VCaP (cell line): ENCODE measurements around the gene GTSE1.
A peak's percentile ranks its signal among the peaks of the same experiment; 100 is the strongest.

Experiments used
- H3K27ac ChIP-seq: fragments of 450-650 bp; 2 replicates; pipeline ENCODE4 v1.5.1; 2017
- TF ChIP-seq, protein P1 (sequence below): fragments of 450-650 bp; conservative IDR thresholded peaks from 2 replicates; pipeline ENCODE4 v1.5.1; 2017; ENCODE audit warnings: mild to moderate bottlenecking, moderate library complexity

The GTSE1 gene

DNA sequence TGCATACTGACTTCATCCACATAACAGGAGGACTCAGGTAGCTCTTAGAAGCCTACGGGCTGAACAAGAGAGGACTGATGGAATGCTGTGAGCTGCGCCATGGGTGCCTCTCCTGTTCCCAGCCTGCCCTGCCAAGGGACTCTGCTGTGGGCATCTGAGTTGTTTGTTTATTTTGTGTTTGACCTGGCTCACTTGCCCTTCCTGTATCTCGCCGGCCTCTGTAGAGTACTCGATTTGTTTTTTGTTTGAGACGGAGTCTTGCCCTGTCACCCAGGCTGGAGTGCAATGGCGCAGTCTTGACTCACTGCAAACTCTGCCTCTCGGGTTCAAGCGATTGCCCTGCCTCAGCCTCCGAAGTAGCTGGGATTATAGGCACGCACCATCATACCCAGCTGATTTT is 27.1 kb upstream of the GTSE1 start:
- H3K27ac ChIP-seq: peak overlapping the region; percentile 73; the same call in 1 of the 2 replicates
- TF ChIP-seq, protein P1, sequence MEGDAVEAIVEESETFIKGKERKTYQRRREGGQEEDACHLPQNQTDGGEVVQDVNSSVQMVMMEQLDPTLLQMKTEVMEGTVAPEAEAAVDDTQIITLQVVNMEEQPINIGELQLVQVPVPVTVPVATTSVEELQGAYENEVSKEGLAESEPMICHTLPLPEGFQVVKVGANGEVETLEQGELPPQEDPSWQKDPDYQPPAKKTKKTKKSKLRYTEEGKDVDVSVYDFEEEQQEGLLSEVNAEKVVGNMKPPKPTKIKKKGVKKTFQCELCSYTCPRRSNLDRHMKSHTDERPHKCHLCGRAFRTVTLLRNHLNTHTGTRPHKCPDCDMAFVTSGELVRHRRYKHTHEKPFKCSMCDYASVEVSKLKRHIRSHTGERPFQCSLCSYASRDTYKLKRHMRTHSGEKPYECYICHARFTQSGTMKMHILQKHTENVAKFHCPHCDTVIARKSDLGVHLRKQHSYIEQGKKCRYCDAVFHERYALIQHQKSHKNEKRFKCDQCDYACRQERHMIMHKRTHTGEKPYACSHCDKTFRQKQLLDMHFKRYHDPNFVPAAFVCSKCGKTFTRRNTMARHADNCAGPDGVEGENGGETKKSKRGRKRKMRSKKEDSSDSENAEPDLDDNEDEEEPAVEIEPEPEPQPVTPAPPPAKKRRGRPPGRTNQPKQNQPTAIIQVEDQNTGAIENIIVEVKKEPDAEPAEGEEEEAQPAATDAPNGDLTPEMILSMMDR: no peak

DNA sequence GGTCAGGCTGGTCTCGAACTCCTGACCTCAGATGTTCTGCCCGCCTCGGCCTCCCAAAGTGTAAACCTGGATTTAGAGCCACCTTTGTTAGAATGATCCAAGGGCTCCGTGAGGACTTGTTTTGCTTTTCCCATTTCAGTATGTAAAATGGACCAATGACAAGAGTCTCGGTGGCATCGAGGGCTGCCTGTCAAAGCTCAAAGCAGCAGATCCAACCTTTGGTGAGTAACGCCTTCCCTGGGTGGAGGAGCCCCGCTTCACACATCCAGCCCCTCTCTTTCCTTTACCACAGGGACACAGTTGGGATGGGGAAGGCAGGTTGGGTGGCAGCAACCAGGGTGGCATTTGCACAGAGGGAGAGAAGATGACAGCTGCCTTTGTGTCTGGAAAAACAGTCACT is 24.5 kb upstream of the GTSE1 start:
- no peak overlapping the region for H3K27ac ChIP-seq
- TF ChIP-seq, protein P1: no peak

DNA sequence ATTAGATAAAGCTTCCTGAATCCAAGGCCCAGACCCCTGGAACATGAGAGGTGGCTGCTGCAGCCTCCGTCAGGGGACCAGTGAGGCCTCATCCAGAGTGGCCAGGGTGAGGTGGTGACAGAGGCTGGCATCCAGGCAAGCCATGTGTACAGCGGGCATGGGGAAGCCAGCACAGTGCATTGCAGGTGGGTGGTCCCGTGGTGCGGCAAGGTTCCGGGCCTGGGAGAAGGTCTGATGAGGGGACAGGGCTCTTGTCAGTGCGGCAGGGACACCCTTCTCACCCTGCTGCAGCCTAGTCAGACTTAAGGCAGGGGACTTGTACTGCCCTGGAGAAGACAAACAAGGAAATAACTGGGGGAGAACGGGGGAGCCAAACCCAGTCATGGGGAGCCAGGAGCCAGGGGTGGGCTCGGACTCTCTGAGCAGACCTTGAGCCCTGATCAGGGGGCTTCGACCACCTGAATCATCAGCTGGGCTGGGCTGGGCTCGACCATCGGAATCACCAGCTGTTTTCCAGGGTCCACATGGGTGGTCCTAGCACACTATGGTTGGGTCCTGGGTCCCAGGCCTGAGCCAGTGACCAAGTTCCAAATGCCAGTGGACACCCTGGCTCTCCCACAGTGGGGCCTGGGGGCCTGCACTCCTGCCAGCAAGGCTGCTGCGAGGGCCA is 23.8 kb upstream of the GTSE1 start:
- H3K27ac ChIP-seq: no peak overlapping the region
- TF ChIP-seq, protein P1: no peak

DNA sequence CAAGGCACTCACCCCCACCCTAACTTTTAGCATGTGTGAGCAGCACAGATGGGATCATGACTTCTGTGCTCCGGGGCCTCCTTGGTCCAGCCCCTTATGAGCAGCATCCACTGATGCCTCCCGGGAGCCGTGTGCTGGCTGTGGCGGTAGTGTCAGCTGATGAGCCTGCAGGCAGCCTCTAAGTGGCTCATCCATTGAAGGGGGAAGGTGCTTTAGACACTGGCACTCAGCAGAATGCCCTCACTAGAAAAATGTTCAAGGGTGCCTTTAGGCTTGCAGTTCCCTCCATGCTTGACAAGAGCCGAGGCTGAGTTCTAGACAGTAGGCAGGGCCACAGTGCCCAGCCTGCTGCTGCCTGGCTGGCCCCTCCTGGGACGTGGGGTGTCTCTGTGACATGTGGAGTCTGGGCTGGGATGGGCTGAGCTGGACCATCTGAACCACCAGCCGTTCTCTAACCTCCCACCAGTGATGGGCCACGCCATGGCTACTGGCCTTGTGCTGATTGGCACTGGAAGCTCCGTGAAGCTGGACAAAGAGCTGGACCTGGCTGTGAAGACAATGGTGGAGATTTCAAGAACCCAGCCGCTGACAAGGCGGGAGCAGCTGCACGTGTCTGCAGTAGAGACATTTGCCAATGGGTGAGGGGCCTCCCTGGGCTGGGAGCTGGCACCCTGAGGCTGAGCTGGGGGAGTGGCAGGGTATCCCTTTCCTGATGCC is 23.1 kb upstream of the GTSE1 start:
- TF ChIP-seq, protein P1: no peak
- H3K27ac ChIP-seq: no peak overlapping the region

DNA sequence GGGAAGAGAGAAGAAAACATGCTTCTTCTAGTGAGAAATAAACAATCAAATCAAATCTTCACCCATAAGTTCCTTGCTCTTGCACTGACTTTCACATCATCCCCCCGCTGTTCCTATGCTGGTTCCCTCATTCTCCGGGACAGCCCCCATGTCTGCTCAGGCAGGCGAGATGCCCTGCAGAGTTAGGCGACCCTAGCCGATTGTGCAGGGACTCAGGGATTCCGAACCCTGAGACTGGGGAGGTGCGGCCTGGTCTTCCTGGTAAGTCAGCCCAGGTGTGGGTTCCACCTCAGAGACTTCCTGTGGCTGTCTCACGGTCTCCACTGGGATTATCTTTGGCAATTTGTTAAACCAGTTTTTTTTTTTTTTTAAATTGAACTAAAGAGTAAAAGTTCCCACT is 22.3 kb upstream of the GTSE1 start:
- no peak overlapping the region for H3K27ac ChIP-seq
- TF ChIP-seq, protein P1: no peak

DNA sequence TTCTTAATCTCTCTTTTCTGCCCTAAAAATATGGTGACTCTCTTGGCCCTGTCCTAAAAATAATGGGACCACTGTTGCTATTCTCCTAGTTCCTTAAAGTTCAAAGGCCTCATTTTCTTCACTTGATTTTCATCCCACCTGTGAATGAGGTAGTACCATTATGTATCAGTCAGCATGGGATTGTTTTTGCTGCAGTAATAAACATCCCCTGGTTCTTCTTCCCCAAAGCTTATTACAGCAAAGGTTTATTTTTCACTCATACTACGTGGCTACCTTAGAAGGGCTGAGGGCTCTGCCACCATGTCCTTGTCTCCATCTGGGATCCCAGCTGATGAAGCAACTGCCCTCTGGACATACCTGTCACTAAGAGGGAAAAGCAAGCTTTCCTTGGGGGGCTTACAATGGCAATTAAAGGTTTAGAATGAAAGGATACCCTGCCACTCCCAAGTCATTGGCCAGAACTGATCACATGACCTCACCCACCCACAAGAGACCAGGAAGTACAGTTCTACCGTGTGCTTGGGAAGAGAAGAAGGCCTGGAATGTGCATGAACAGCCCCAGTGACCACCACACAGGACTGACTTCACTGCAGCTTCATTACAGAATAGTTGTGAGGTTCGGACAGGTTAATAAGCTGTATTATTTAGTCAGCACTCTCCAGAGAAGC is 21.1 kb upstream of the GTSE1 start:
- no peak overlapping the region for H3K27ac ChIP-seq
- TF ChIP-seq, protein P1: no peak

DNA sequence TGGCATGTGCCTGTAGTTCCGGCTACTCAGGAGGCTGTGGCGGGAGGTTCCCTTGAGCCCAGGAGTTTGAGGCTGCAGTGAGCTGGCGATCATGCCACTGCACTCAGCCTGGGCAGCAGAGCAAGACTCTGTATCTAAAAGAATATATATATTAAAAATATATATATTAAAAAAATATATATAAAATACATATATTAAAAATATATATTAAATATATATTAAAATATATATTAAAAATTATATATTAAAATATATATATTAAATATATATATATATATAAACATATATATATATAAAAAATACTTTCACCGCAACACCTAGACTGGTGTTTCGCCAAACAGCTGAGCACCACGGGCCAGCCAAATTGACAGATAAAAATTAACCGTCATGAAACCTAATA is 20.1 kb upstream of the GTSE1 start:
- TF ChIP-seq, protein P1: no peak
- H3K27ac ChIP-seq: no peak overlapping the region
